ENCODE data around the gene RFC1. TPM values are rescaled to one million over a fixed set of nuclear protein-coding genes. Genes with fewer than 3 reads are reported as not detected.
"Not testable (repeated sequence)": the region's sequence is repeated elsewhere in the genome, so short reads cannot be mapped to it uniquely, and the experiment has no call there.

RFC1 gene
- total RNA-seq, 1 experiment from 2014 or later: 56.8 TPM

DNA sequence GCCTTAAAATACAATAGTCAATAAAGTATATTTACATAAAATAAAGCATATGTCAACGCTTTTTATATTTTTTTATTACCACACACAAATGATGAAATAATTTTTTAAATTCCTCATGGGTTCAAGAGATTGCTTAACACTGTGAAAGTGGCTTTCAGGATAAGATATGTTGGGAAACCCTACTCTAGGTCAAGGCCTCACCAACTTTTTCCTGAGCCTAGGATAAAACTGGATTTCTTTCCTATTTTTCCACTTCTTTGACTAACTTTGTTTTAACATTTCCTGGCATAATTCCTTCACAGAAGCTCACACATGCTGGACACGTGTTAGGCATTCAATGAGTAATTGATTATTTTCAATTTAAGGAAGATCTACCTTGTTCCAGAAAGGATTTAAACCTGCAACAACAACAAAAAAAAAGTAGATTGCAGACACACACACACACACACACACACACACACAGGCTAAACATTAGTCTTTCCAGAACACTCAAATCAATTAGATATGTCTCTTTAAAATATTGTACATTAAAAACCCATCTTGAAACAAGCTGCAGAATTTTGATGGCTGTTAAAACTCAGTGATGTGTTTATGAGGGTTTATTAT lies 49.6 kb upstream of the RFC1 start:
- Histone ChIP-seq H4K91ac (ENCODE audit: insufficient read length, low read depth, low read length) (no peak overlapping the region), H2AK5ac (ENCODE audit: insufficient read length, low read length) (no peak overlapping the region), H3K4me1 (ENCODE audit: insufficient read depth, low read length) (no peaks in the 10 kb centered on the region), H3K9me3 (ENCODE audit: control insufficient read depth, low read depth, low read length) (no peaks in the 10 kb centered on the region), H3K18ac (ENCODE audit: insufficient read length, low read depth, low read length) (no peak overlapping the region), H4K20me1 (ENCODE audit: control insufficient read depth, insufficient read depth, insufficient read length) (no peaks in the 10 kb centered on the region), H2BK12ac (ENCODE audit: insufficient read length, low read depth, low read length) (no peak overlapping the region), H2BK120ac (ENCODE audit: low read depth, low read length, poor library complexity, severe bottlenecking) (no peak overlapping the region), H3K23ac (ENCODE audit: insufficient read length, low read depth, low read length) (no peak overlapping the region), H3K4ac (ENCODE audit: low read depth, low read length) (no peak overlapping the region), H3K27me3 (ENCODE audit: insufficient read depth, low read length) (no peaks in the 10 kb centered on the region), H3K79me1 (ENCODE audit: insufficient read depth, low read depth, low read length, poor library complexity, severe bottlenecking) (no peaks in the 10 kb centered on the region), H2BK5ac (ENCODE audit: insufficient read length, low read length) (no peak overlapping the region), H3K56ac (ENCODE audit: insufficient read length, low read depth, low read length) (no peak overlapping the region), H3K23me2 (ENCODE audit: insufficient read length, low read depth, low read length, poor library complexity, severe bottlenecking) (no peaks in the 10 kb centered on the region), H3K4me2 (ENCODE audit: insufficient read depth, insufficient read length, low read length) (no peak overlapping the region), H4K5ac (ENCODE audit: insufficient read length, low read depth, low read length) (no peak overlapping the region), H3T11ph (ENCODE audit: low read length) (no peak overlapping the region), H2AFZ (ENCODE audit: low read length) (no peak overlapping the region), H4K8ac (replicated peaks; ENCODE audit: insufficient read length, low read depth, low read length) (no peak overlapping the region), H3K9ac (ENCODE audit: extremely low read depth, insufficient read length, low read length) (no peak overlapping the region), H3K27ac (ENCODE audit: insufficient read length, low read depth, low read length) (no peak overlapping the region), H3K14ac (ENCODE audit: insufficient read depth, low read length) (no peak overlapping the region), H2BK15ac (ENCODE audit: low read depth, low read length) (no peak overlapping the region), H2BK20ac (ENCODE audit: low read depth, low read length, poor library complexity, severe bottlenecking) (no peak overlapping the region), H3K79me2 (ENCODE audit: insufficient read depth, low read length) (no peaks in the 10 kb centered on the region)
- no peak for DNase-seq
- WGBS (ENCODE audit: extremely low coverage, insufficient read length, low lambda C conversion rate): no CpG with 5 or more reads among the region's 2 CpGs
- H3K27ac Mint-ChIP-seq: peak overlapping the region in 1 of 3 experiments; percentile 15; a peak in 1 of 7 replicates
- no peaks in the 10 kb centered on the region for H3K9me3 Mint-ChIP-seq
- no peaks in the 10 kb centered on the region for H3K4me1 Mint-ChIP-seq
- H3K27me3 Mint-ChIP-seq (ENCODE audit: low read depth): no peaks in the 10 kb centered on the region
- no peak overlapping the region for H3K4me3 Mint-ChIP-seq
- no peak for TF ChIP-seq CTCF (conservative IDR thresholded peaks at IDR 0.05)
- H3K36me3 Mint-ChIP-seq (ENCODE audit: insufficient read depth in 1 of 3, low read depth in 3 of 3): no peaks in the 10 kb centered on the region

DNA sequence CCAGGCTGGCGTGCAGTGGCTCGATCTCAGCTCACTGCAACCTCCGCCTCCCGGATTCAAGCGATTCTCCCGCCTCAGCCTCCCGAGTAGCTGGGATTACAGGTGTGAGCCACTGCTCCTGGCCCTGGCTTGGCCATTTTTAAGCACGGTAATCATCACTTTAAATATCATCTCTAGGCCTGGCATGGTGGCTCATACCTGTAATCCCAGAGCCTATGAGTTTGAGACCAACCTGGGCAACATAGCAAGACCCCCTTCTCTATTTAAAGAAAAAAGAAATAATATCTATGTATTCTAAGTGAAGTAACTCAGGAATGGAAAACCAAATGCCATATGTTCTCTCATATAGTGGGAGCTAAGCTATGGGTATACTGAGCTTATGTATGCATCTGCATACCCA lies 45.4 kb upstream of the RFC1 start:
- not testable (repeated sequence) for H3K4me2 ChIP-seq (ENCODE audit: insufficient read depth, insufficient read length, low read length); H3K27me3 ChIP-seq (ENCODE audit: insufficient read depth, low read length); H2AK5ac ChIP-seq (ENCODE audit: insufficient read length, low read length); H3K9ac ChIP-seq (ENCODE audit: extremely low read depth, insufficient read length, low read length); H3K4me1 Mint-ChIP-seq; H3K79me1 ChIP-seq (ENCODE audit: insufficient read depth, low read depth, low read length, poor library complexity, severe bottlenecking); H4K91ac ChIP-seq (ENCODE audit: insufficient read length, low read depth, low read length); H3K27me3 Mint-ChIP-seq (ENCODE audit: low read depth); H3K79me2 ChIP-seq (ENCODE audit: insufficient read depth, low read length); H2BK20ac ChIP-seq (ENCODE audit: low read depth, low read length, poor library complexity, severe bottlenecking); H3K27ac ChIP-seq (ENCODE audit: insufficient read length, low read depth, low read length); H3K4me1 ChIP-seq (ENCODE audit: insufficient read depth, low read length); H3K4me3 Mint-ChIP-seq; H3K23me2 ChIP-seq (ENCODE audit: insufficient read length, low read depth, low read length, poor library complexity, severe bottlenecking); H3K27ac Mint-ChIP-seq; H4K20me1 ChIP-seq (ENCODE audit: control insufficient read depth, insufficient read depth, insufficient read length); H3K23ac ChIP-seq (ENCODE audit: insufficient read length, low read depth, low read length); DNase-seq; H3K56ac ChIP-seq (ENCODE audit: insufficient read length, low read depth, low read length); H4K5ac ChIP-seq (ENCODE audit: insufficient read length, low read depth, low read length); H3K9me3 Mint-ChIP-seq; H3K9me3 ChIP-seq (ENCODE audit: control insufficient read depth, low read depth, low read length); H2BK5ac ChIP-seq (ENCODE audit: insufficient read length, low read length); H2BK12ac ChIP-seq (ENCODE audit: insufficient read length, low read depth, low read length); H2BK120ac ChIP-seq (ENCODE audit: low read depth, low read length, poor library complexity, severe bottlenecking); H2BK15ac ChIP-seq (ENCODE audit: low read depth, low read length); H2AFZ ChIP-seq (ENCODE audit: low read length); H3T11ph ChIP-seq (ENCODE audit: low read length); H3K36me3 Mint-ChIP-seq (ENCODE audit: insufficient read depth in 1 of 3, low read depth in 3 of 3); H3K4ac ChIP-seq (ENCODE audit: low read depth, low read length); H3K14ac ChIP-seq (ENCODE audit: insufficient read depth, low read length); H4K8ac ChIP-seq (replicated peaks; ENCODE audit: insufficient read length, low read depth, low read length); H3K18ac ChIP-seq (ENCODE audit: insufficient read length, low read depth, low read length)
- no CpG with 5 or more reads among the region's 8 CpGs for WGBS (ENCODE audit: extremely low coverage, insufficient read length, low lambda C conversion rate)
